Measurements from ENCODE around the gene STMN1. TPM values are rescaled to one million over a fixed set of nuclear protein-coding genes. Genes with fewer than 3 reads are reported as not detected.

Gene STMN1
- total and polyA plus RNA-seq, 9 of the 15 experiments (the other 6 are each of a cell fraction or from before 2014, with no cell fraction given) = 269 to 2,153 (median 595) TPM

- TF ChIP-seq ETV5 (CRISPR knock-in tag; IDR thresholded peaks at IDR 0.05; ENCODE audit: low read depth) = peak; percentile 92
- no peak for TF ChIP-seq ZNF280B (CRISPR knock-in tag; IDR thresholded peaks at IDR 0.05)
- TF ChIP-seq ZNF175 (CRISPR knock-in tag; IDR thresholded peaks at IDR 0.05; ENCODE audit: low read depth) = no peak
- no peak for TF ChIP-seq E2F4 (CRISPR knock-in tag; IDR thresholded peaks at IDR 0.05; ENCODE audit: low read depth)
- no peak for TF ChIP-seq HINFP (tag; conservative IDR thresholded peaks at IDR 0.05; ENCODE audit: low read depth)
- no peak for TF ChIP-seq SNIP1 (IDR thresholded peaks at IDR 0.05; ENCODE audit: low read depth)
- peak; percentile 97 for TF ChIP-seq LEF1 (IDR thresholded peaks at IDR 0.05)
- TF ChIP-seq ATF2 (CRISPR knock-in tag; IDR thresholded peaks at IDR 0.05) = no peak
- TF ChIP-seq GTF2F1 (IDR thresholded peaks at IDR 0.05; ENCODE audit: low read depth, low read length) = no peak
- TF ChIP-seq CEBPB (tag; IDR thresholded peaks at IDR 0.05) = no peak
- TF ChIP-seq TAF1 (IDR thresholded peaks at IDR 0.05; ENCODE audit: control insufficient read depth, extremely low read depth, insufficient read depth, low read length, severe bottlenecking) = no peak
Measured at GRCh38 chr1:25861316-25862286, 44.6 kb downstream of the STMN1 start (continued).
